SK-N-MC (cell line): ENCODE measurements around the gene ENTPD1.
"Not testable (repeated sequence)": the region's sequence is repeated elsewhere in the genome, so short reads cannot be mapped to it uniquely, and the experiment has no call there.

Experiments
- DNase-seq: peaks from one replicate; pipeline ENCODE4 v3.0.0-alpha.2; 2011; ENCODE audit warnings: low read depth, low spot score
- H3K27ac ChIP-seq: fragments of 200-600 bp; sonication (generic); 2 replicates; pipeline ENCODE4 v1.5.1; 2016; ENCODE audit warnings: mixed run types
- H3K36me3 ChIP-seq: fragments of 200-600 bp; sonication (generic); 2 replicates; pipeline ENCODE4 v1.6.1; 2017; ENCODE audit warnings: antibody characterized with exemption, low read length, mixed read lengths; ENCODE audit not compliant: insufficient read depth
- H3K4me3 ChIP-seq: fragments of 200-600 bp; sonication (generic); 2 replicates; pipeline ENCODE4 v1.5.1; 2016
- H3K9ac ChIP-seq: fragments of 200-600 bp; sonication (generic); 2 replicates; pipeline ENCODE4 v1.8.0; 2017; ENCODE audit warnings: mixed run types, mixed read lengths; ENCODE audit not compliant: insufficient read length
- H3K9me3 ChIP-seq: fragments of 200-600 bp; sonication (generic); 2 replicates; pipeline ENCODE4 v1.6.1; 2017; ENCODE audit warnings: low read depth, mild to moderate bottlenecking, antibody characterized with exemption, low read length, moderate library complexity, mixed read lengths
- EZH2 ChIP-seq: fragments of 200-600 bp; sonication (generic); IDR thresholded peaks from one replicate; pipeline ENCODE4 v1.6.1; 2017; ENCODE audit warnings: antibody characterized with exemption
- FOXP2 ChIP-seq: optimal IDR thresholded peaks from 2 replicates; pipeline ENCODE3; 2011; ENCODE audit warnings: mild to moderate bottlenecking, moderate library complexity; ENCODE audit not compliant: insufficient read depth; ENCODE audit errors: extremely low read length, control extremely low read depth
- POLR2AphosphoS5 ChIP-seq: IDR thresholded peaks from 2 replicates; pipeline ENCODE4 v1.6.1; 2012; ENCODE audit warnings: mild to moderate bottlenecking, low read depth, low read length, borderline replicate concordance

The ENTPD1 gene

DNA sequence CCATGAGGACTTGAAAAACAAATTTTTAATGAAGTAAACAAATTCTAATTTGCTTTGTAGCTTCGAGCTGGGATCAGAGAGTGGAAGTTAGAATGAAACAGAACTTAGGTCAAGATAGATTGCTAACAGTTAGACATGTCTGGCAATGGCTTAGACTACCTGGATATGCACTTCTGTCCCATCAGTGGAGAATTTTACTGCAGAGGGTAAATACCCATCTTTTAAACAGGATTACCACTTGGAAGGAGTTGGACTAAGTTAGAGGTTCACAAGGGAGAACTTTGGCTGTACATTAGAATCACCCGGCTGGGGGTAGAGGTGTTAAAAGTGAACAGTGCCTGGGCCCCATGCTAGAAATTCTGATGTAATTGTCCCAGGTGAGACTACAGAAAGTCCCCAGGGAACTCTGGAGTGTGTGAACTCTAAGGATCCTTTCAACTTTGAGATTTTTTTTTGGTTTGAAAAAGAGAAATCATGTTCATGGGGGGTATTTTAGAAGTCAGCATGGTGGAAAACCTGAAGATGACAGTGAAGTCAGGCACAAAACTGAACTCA, 35.5 kb downstream of the ENTPD1 start:
- Histone ChIP-seq H3K9me3 (no peaks in the 10 kb centered on the region), H3K36me3 (no peaks in the 10 kb centered on the region), H3K4me3 (no peak overlapping the region), H3K9ac (no peak overlapping the region), H3K27ac (no peak overlapping the region)
- DNase-seq: no peak
- no peak for TF ChIP-seq FOXP2
- TF ChIP-seq EZH2: no peak
- no peak for TF ChIP-seq POLR2AphosphoS5

- Histone ChIP-seq H3K27ac (no peak overlapping the region), H3K9ac (no peak overlapping the region), H3K4me3 (no peak overlapping the region), H3K36me3 (no peaks in the 10 kb centered on the region), H3K9me3 (no peaks in the 10 kb centered on the region)
- no peak for DNase-seq
- TF ChIP-seq FOXP2 (no peak), POLR2AphosphoS5 (no peak), EZH2 (no peak)
Observed at GRCh38 chr10:95792211-95792780, 36.3 kb downstream of the ENTPD1 start.

- no peak overlapping the region for H3K9ac ChIP-seq
- H3K4me3 ChIP-seq: no peak overlapping the region
- no peaks in the 10 kb centered on the region for H3K9me3 ChIP-seq
- TF ChIP-seq FOXP2 (no peak), EZH2 (no peak), POLR2AphosphoS5 (no peak)
- no peak for DNase-seq
- no peak overlapping the region for H3K27ac ChIP-seq
- no peaks in the 10 kb centered on the region for H3K36me3 ChIP-seq
Observed at GRCh38 chr10:95792874-95793285, 36.9 kb downstream of the ENTPD1 start.

DNA sequence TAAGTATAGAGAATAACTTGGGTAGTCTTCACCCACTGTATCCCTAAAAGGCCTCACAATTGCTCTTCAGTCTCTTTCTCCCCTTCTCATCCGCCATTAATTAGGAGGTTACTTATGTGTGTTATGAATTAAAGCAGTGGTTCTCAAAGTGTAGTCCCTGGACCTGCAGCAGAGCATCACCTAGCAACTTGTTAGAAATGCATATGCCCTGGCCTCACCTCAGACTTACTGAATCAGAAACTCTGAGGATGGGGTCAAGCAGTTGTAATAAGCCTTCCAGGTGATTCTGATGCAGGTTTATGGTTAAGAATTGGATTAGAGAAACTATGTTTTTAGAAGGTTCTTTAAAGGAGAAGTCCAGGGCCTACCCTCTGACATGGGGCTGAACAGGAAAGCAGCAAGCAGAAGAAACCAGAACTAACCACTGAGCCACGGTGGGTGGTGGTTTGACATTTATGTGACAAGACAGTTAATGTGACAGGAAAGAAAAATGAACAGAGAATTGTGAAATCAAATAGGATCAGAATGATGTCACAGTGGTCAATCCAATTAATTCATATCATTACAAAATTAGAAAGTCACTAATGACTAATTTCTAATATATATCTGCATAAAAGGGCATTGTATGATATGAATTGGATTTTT, 37.6 kb downstream of the ENTPD1 start:
- Histone ChIP-seq H3K9ac (no peak overlapping the region), H3K27ac (no peak overlapping the region), H3K4me3 (no peak overlapping the region), H3K36me3 (no peaks in the 10 kb centered on the region), H3K9me3 (no peaks in the 10 kb centered on the region)
- no peak for TF ChIP-seq FOXP2
- TF ChIP-seq POLR2AphosphoS5: no peak
- no peak for TF ChIP-seq EZH2
- no peak for DNase-seq

DNA sequence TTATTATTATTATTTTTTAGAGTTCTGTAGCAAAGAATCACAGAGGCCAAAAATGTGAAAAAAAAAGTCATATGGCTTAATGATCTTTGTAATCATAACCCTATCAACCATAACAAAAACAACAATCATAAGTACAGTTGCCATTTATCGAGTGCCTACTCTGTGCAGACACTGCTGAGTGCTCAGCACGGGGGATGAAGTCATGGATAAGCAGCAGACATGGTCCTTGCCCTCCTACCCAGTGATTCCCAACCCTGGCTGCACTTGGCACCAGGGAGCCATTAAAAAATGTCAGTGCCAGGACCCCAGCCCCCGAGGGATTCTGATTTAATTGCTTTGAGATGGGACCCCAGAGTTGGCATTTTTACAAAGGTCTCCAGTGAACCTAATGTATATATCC, 38.2 kb downstream of the ENTPD1 start:
- Histone ChIP-seq H3K9ac (no peak overlapping the region), H3K4me3 (no peak overlapping the region), H3K27ac (no peak overlapping the region), H3K36me3 (no peaks in the 10 kb centered on the region), H3K9me3 (no peaks in the 10 kb centered on the region)
- DNase-seq: no peak
- TF ChIP-seq EZH2 (no peak), FOXP2 (no peak), POLR2AphosphoS5 (no peak)

GRCh38 chr10:95795602-95796001, 39.6 kb downstream of the ENTPD1 start:
- DNase-seq: no peak
- H3K4me3 ChIP-seq: no peak overlapping the region
- no peak overlapping the region for H3K27ac ChIP-seq
- H3K9ac ChIP-seq: no peak overlapping the region
- no peaks in the 10 kb centered on the region for H3K9me3 ChIP-seq
- no peaks in the 10 kb centered on the region for H3K36me3 ChIP-seq
- no peak for TF ChIP-seq FOXP2
- no peak for TF ChIP-seq EZH2

DNA sequence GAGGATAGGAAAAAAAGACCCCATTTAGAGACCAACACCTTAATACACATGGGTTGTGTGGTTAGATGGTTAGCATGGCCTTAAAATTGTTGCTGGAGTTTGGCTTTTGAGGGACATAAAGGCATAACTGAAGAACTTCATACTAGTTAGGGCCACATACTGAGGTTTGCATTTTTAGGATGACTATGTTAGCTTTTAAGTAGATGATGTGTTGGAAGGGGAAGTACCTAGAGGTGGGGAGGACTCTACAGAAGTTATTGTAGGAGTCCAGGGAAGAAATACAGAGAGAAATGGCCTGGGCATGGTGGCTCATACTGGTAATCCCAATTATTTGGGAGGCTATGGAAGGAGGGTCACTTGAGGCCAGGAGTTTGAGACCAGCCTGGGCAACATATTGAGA, 40.5 kb downstream of the ENTPD1 start:
- no peak for DNase-seq
- Histone ChIP-seq H3K36me3 (no peaks in the 10 kb centered on the region), H3K9ac (no peak overlapping the region), H3K4me3 (no peak overlapping the region), H3K9me3 (no peaks in the 10 kb centered on the region), H3K27ac (no peak overlapping the region)
- TF ChIP-seq EZH2 (no peak), POLR2AphosphoS5 (no peak), FOXP2 (no peak)

- DNase-seq: no peak
- Histone ChIP-seq H3K9ac (no peak overlapping the region), H3K9me3 (no peaks in the 10 kb centered on the region), H3K36me3 (no peaks in the 10 kb centered on the region), H3K4me3 (no peak overlapping the region), H3K27ac (no peak overlapping the region)
- TF ChIP-seq POLR2AphosphoS5 (no peak), EZH2 (no peak), FOXP2 (no peak)
Observed at GRCh38 chr10:95798096-95798855, 42.3 kb downstream of the ENTPD1 start.

DNA sequence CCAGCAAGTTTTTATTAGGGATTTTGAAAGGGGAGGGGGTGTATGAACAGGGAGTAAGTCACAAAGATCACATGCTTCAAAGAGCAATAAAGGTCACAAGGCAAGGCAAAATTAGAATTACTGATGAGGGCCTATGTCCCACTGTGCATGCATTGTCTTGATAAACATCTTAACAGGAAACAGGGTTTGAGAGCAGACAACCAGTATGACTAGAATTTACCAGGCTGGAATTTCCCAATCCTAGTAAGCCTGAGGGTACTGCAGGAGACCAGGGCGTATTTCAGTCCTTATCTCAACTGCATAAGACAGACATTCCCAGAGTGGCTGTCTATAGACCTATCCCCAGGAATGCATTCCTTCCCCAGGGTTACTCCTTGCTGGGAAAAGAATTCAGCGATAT, 44.3 kb downstream of the ENTPD1 start:
- not testable (repeated sequence) for H3K4me3 ChIP-seq, H3K36me3 ChIP-seq, H3K9ac ChIP-seq, DNase-seq, H3K9me3 ChIP-seq, H3K27ac ChIP-seq

- not testable (repeated sequence) for H3K27ac ChIP-seq, H3K36me3 ChIP-seq, H3K9ac ChIP-seq, H3K9me3 ChIP-seq, H3K4me3 ChIP-seq, DNase-seq
Observed at GRCh38 chr10:95806687-95807380, 50.9 kb downstream of the ENTPD1 start.

- H3K4me3 ChIP-seq, H3K36me3 ChIP-seq, H3K9me3 ChIP-seq, H3K9ac ChIP-seq, H3K27ac ChIP-seq, DNase-seq: not testable (repeated sequence)
Observed at GRCh38 chr10:95808705-95809308, 52.8 kb downstream of the ENTPD1 start.
